Type B pancreatic cell (in vitro differentiated cells): ENCODE data around the gene PABPN1L. TPM values are rescaled to one million over a fixed set of nuclear protein-coding genes. Genes with fewer than 3 reads are reported as not detected.

Source experiments
- DNase-seq: peaks from one replicate; pipeline ENCODE4 v3.0.0; 2021; ENCODE audit warnings: mixed read lengths; ENCODE audit not compliant: unreplicated experiment; ENCODE audit errors: extremely low spot score
- H3K27ac Mint-ChIP-seq: 2 replicates; pipeline ENCODE4 v1.8.0; 2021; ENCODE audit warnings: mild to moderate bottlenecking, mixed read lengths
- H3K27me3 Mint-ChIP-seq: 2 replicates; pipeline ENCODE4 v1.8.0; 2021; ENCODE audit warnings: mixed read lengths
- H3K36me3 Mint-ChIP-seq: 2 replicates; pipeline ENCODE4 v1.8.0; 2021; ENCODE audit warnings: mixed read lengths
- H3K4me1 Mint-ChIP-seq: one replicate; pipeline ENCODE4 v1.8.0; 2021; ENCODE audit warnings: mixed read lengths; ENCODE audit not compliant: unreplicated experiment
- H3K4me3 Mint-ChIP-seq: 2 replicates; pipeline ENCODE4 v1.8.0; 2021; ENCODE audit warnings: mild to moderate bottlenecking, mixed read lengths
- H3K9me3 Mint-ChIP-seq: 2 replicates; pipeline ENCODE4 v1.8.0; 2021; ENCODE audit warnings: mixed read lengths
- total RNA-seq: library from RNA; stranded (reverse); gene quantifications from 2 replicates; pipeline ENCODE4 v1.2.1, GENCODE V29; 2021; ENCODE audit warnings: low replicate concordance
- TF ChIP-seq, protein P1 (sequence below): fragments of 200-600 bp; sonication (generic); conservative IDR thresholded peaks from 2 replicates; pipeline ENCODE4 v1.5.0; 2021; ENCODE audit warnings: antibody characterized with exemption, mild to moderate bottlenecking

PABPN1L gene
- total RNA-seq, 1 donor from 2014 or later, result not detected

DNA sequence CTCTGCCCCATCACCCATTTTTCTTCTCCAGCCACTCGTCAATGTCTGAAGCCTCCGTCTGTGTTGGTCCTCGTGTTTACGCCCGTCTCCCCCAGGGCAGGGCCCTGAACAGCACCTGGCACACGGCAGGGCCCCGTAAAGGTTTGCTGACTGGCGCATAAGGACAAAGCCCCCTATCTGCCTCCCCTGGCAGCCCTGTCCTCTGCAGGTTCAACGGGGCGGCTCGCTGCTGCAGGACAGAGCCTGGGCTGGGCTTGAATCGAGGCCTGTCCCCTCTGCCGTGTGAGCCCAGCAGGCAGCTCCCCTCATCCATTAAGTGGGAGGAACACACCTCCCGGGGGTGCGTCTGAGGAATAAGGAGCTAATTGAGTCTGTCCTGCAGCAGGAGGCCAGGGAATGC lies 46.1 kb upstream of the PABPN1L start:
- Mint-ChIP-seq H3K27me3 (peaks cover 3% of the 10 kb centered on the region), H3K27ac (no peak overlapping the region), H3K4me1 (peaks cover 35% of the 10 kb centered on the region), H3K4me3 (no peak overlapping the region), H3K36me3 (peaks cover 3% of the 10 kb centered on the region), H3K9me3 (no peaks in the 10 kb centered on the region)
- DNase-seq, result no peak
- TF ChIP-seq, protein P1, sequence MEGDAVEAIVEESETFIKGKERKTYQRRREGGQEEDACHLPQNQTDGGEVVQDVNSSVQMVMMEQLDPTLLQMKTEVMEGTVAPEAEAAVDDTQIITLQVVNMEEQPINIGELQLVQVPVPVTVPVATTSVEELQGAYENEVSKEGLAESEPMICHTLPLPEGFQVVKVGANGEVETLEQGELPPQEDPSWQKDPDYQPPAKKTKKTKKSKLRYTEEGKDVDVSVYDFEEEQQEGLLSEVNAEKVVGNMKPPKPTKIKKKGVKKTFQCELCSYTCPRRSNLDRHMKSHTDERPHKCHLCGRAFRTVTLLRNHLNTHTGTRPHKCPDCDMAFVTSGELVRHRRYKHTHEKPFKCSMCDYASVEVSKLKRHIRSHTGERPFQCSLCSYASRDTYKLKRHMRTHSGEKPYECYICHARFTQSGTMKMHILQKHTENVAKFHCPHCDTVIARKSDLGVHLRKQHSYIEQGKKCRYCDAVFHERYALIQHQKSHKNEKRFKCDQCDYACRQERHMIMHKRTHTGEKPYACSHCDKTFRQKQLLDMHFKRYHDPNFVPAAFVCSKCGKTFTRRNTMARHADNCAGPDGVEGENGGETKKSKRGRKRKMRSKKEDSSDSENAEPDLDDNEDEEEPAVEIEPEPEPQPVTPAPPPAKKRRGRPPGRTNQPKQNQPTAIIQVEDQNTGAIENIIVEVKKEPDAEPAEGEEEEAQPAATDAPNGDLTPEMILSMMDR, result no peak

- Mint-ChIP-seq H3K4me3 (no peak overlapping the region), H3K36me3 (peaks cover 3% of the 10 kb centered on the region), H3K27me3 (peaks cover 3% of the 10 kb centered on the region), H3K27ac (no peak overlapping the region), H3K9me3 (no peaks in the 10 kb centered on the region), H3K4me1 (peaks cover 31% of the 10 kb centered on the region)
- DNase-seq, result no peak
- TF ChIP-seq, protein P1, result no peak
These were observed 45.5 kb upstream of the PABPN1L start for GRCh38 chr16:88911946-88912310.

- Mint-ChIP-seq H3K36me3 (peaks cover 3% of the 10 kb centered on the region), H3K4me1 (peaks cover 25% of the 10 kb centered on the region), H3K27me3 (peaks cover 3% of the 10 kb centered on the region), H3K9me3 (no peaks in the 10 kb centered on the region), H3K27ac (no peak overlapping the region), H3K4me3 (no peak overlapping the region)
- TF ChIP-seq, protein P1, result no peak
- no peak for DNase-seq
These were observed 44.9 kb upstream of the PABPN1L start for GRCh38 chr16:88911136-88911945.

- no peaks in the 10 kb centered on the region for H3K9me3 Mint-ChIP-seq
- H3K36me3 Mint-ChIP-seq, result no peaks in the 10 kb centered on the region
- no peak overlapping the region for H3K27ac Mint-ChIP-seq
- TF ChIP-seq, protein P1, result no peak
- H3K4me1 Mint-ChIP-seq, result peaks cover 22% of the 10 kb centered on the region
- no peak overlapping the region for H3K4me3 Mint-ChIP-seq
- DNase-seq, result no peak
- H3K27me3 Mint-ChIP-seq, result no peaks in the 10 kb centered on the region
These were observed 44.0 kb upstream of the PABPN1L start for GRCh38 chr16:88910284-88911135.

GRCh38 chr16:88909431-88910210 lies 43.2 kb upstream of the PABPN1L start:
- Mint-ChIP-seq H3K9me3 (no peaks in the 10 kb centered on the region), H3K27ac (no peak overlapping the region), H3K27me3 (no peaks in the 10 kb centered on the region), H3K4me1 (peaks cover 22% of the 10 kb centered on the region), H3K36me3 (no peaks in the 10 kb centered on the region), H3K4me3 (no peak overlapping the region)
- no peak for DNase-seq
- TF ChIP-seq, protein P1, result no peak
